Measurements from ENCODE around the gene ZNF28.
"Not testable (repeated sequence)": the region's sequence is repeated elsewhere in the genome, so short reads cannot be mapped to it uniquely, and the experiment has no call there.

ZNF28 gene

GRCh38 chr19:52799950-52800640 is 21.3 kb downstream of the ZNF28 start:
- not testable (repeated sequence) for H3K4me3 Mint-ChIP-seq; H3K4me1 Mint-ChIP-seq (ENCODE audit: low read depth); H3K27ac Mint-ChIP-seq; H3K27me3 Mint-ChIP-seq
- peaks cover 27% of the 10 kb centered on the region for H3K9me3 Mint-ChIP-seq (ENCODE audit: low read depth)
- H3K36me3 Mint-ChIP-seq, result peaks cover 60% of the 10 kb centered on the region

GRCh38 chr19:52789440-52789839 is 32.0 kb downstream of the ZNF28 start:
- H3K4me1 Mint-ChIP-seq (ENCODE audit: low read depth), result peaks cover 21% of the 10 kb centered on the region
- no peak overlapping the region for H3K27ac Mint-ChIP-seq
- H3K36me3 Mint-ChIP-seq, result peaks cover 15% of the 10 kb centered on the region
- no peaks in the 10 kb centered on the region for H3K27me3 Mint-ChIP-seq
- peaks cover 21% of the 10 kb centered on the region for H3K9me3 Mint-ChIP-seq (ENCODE audit: low read depth)
- H3K4me3 Mint-ChIP-seq, result peak overlapping the region; percentile 35

- peak within 1 kb of the TSS; percentile 58 for H3K27ac Mint-ChIP-seq
Measured at GRCh38 chr19:52786464-52787354, 34.7 kb downstream of the ZNF28 start, which contains the start of gene ZNF600. TSS of gene ZNF600 (minus strand) at chr19:52786791. CDS start at chr19:52778888, 7,903 bp downstream.

GRCh38 chr19:52786078-52786463 is 35.4 kb downstream of the ZNF28 start:
- no peaks in the 10 kb centered on the region for H3K27me3 Mint-ChIP-seq
- peaks cover 19% of the 10 kb centered on the region for H3K9me3 Mint-ChIP-seq (ENCODE audit: low read depth)
- H3K36me3 Mint-ChIP-seq, result peaks cover 20% of the 10 kb centered on the region
- peak overlapping the region; percentile 58 for H3K27ac Mint-ChIP-seq
- H3K4me1 Mint-ChIP-seq (ENCODE audit: low read depth), result peaks cover 22% of the 10 kb centered on the region
- H3K4me3 Mint-ChIP-seq, result peak overlapping the region; percentile 87

More at GRCh38 chr19:52786464-52787354, 34.7 kb downstream of the ZNF28 start, which contains the start of gene ZNF600:
- H3K4me3 Mint-ChIP-seq, result peak within 1 kb of the TSS; percentile 87
- H3K36me3 Mint-ChIP-seq, result peaks cover 17% of the 10 kb centered on the region
- not testable (repeated sequence) for H3K27me3 Mint-ChIP-seq
- H3K9me3 Mint-ChIP-seq (ENCODE audit: low read depth), result peaks cover 19% of the 10 kb centered on the region
- peaks cover 22% of the 10 kb centered on the region for H3K4me1 Mint-ChIP-seq (ENCODE audit: low read depth)

GRCh38 chr19:52785506-52785905 is 35.9 kb downstream of the ZNF28 start:
- peak overlapping the region; percentile 9 for H3K27ac Mint-ChIP-seq

GRCh38 chr19:52782864-52783263 is 38.6 kb downstream of the ZNF28 start:
- H3K4me3 Mint-ChIP-seq, H3K27ac Mint-ChIP-seq, H3K27me3 Mint-ChIP-seq: not testable (repeated sequence)
- peaks cover 31% of the 10 kb centered on the region for H3K9me3 Mint-ChIP-seq (ENCODE audit: low read depth)
- H3K4me1 Mint-ChIP-seq (ENCODE audit: low read depth), result peaks cover 30% of the 10 kb centered on the region
- peaks cover 46% of the 10 kb centered on the region for H3K36me3 Mint-ChIP-seq

More at GRCh38 chr19:52785506-52785905, 35.9 kb downstream of the ZNF28 start:
- Mint-ChIP-seq H3K4me1 (ENCODE audit: low read depth) (peaks cover 22% of the 10 kb centered on the region), H3K36me3 (peaks cover 24% of the 10 kb centered on the region), H3K27me3 (no peaks in the 10 kb centered on the region), H3K9me3 (ENCODE audit: low read depth) (peaks cover 19% of the 10 kb centered on the region), H3K4me3 (peak overlapping the region; percentile 87)

GRCh38 chr19:52778811-52779210 is 42.6 kb downstream of the ZNF28 start:
- Mint-ChIP-seq H3K36me3 (peaks cover 52% of the 10 kb centered on the region), H3K4me3 (no peak overlapping the region), H3K27ac (peak overlapping the region; percentile 16), H3K9me3 (ENCODE audit: low read depth) (peaks cover 18% of the 10 kb centered on the region), H3K4me1 (ENCODE audit: low read depth) (peaks cover 10% of the 10 kb centered on the region), H3K27me3 (no peaks in the 10 kb centered on the region)

GRCh38 chr19:52756447-52756846 is 65.0 kb downstream of the ZNF28 start:
- H3K27me3 Mint-ChIP-seq; H3K27ac Mint-ChIP-seq; H3K9me3 Mint-ChIP-seq (ENCODE audit: low read depth); H3K4me1 Mint-ChIP-seq (ENCODE audit: low read depth); H3K4me3 Mint-ChIP-seq: not testable (repeated sequence)
- peaks cover 15% of the 10 kb centered on the region for H3K36me3 Mint-ChIP-seq

- Mint-ChIP-seq H3K4me1 (ENCODE audit: low read depth) (no peaks in the 10 kb centered on the region), H3K36me3 (peaks cover 1% of the 10 kb centered on the region), H3K27ac (no peak overlapping the region), H3K27me3 (no peaks in the 10 kb centered on the region), H3K4me3 (no peak overlapping the region), H3K9me3 (ENCODE audit: low read depth) (no peaks in the 10 kb centered on the region)
Measured at GRCh38 chr19:52749780-52750179, 71.7 kb downstream of the ZNF28 start.

- Mint-ChIP-seq H3K36me3 (no peaks in the 10 kb centered on the region), H3K27ac (no peak overlapping the region), H3K9me3 (ENCODE audit: low read depth) (no peaks in the 10 kb centered on the region), H3K4me1 (ENCODE audit: low read depth) (peaks cover under 1% of the 10 kb centered on the region), H3K4me3 (no peak overlapping the region), H3K27me3 (no peaks in the 10 kb centered on the region)
Measured at GRCh38 chr19:52748336-52748950, 73.0 kb downstream of the ZNF28 start.

All from activated naive CD8-positive, alpha-beta T cell (primary cell).